Anterior cingulate cortex (tissue), 58 donors: Measurements from ENCODE around the gene MAPRE3.

Experiments
- DNase-seq, 58 donors: peaks; one replicate each; lab custom pipeline; 2025; lab: John Stamatoyannopoulos, UW

Gene MAPRE3

GRCh38 chr2:27029051-27029450 is 58.6 kb downstream of the MAPRE3 start:
- no peak for DNase-seq

DNA sequence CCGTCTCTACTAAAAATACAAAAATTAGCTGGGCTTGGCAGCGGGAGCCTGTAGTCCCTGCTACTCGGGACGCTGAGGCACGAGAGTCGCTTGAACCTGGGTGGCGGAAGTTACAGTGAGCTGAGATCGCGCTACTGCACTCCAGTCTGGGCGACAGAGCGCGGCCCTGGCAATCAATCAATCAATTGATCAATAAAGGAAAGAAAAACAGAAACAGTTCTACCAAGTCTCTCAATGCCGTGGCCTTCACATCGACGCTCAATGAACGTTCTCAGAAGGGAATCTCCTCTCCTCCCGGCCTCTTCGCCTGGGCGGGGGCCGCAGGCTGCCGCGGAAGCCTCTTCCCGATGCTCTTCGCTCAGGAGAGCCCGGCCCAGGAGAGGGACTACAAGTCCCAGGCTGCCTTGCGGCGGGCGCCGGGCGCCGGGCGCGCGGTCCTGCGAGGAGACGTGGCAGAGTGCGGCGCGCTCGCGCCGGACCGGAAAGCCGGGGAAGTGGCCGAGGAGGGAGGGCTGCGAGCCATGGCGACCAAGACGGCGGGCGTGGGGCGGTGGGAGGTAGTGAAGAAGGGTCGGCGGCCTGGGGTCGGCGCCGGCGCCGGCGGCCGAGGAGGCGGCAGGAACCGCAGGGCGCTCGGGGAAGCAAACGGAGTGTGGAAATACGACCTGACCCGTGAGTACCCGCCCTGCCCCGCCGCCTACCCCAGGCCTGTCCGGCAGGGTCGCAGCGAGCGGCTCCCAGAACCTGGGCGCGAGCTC is 62.2 kb downstream of the MAPRE3 start, which contains the start of gene TMEM214:
TMEM214 (plus strand) TSS at position 471 of the 758 bp plus-strand sequence; CDS start at position 522, 51 bp downstream.
- DNase-seq = peak; percentile 15 to 88 (median 76)

GRCh38 chr2:27033253-27033852 is 62.9 kb downstream of the MAPRE3 start:
- DNase-seq = no peak

DNA sequence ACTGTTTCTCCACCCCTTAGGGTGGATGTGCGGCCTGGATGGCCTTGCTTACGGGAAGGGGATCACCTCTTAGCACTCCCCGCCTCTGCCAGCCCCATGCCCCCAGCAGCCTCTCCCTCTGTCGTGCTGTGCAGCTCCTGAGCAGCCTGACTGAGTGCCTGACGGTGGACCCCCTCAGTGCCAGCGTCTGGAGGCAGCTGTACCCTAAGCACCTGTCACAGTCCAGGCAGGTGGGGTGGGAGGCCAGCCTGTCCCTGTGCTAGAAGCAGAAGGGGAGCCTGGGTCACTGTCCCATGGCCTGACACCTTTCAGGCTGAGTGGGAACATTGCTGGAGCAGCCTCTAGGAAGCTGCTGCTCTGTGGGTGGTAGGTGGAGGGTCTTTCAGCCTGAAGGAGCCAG is 67.6 kb downstream of the MAPRE3 start:
- DNase-seq = no peak

DNA sequence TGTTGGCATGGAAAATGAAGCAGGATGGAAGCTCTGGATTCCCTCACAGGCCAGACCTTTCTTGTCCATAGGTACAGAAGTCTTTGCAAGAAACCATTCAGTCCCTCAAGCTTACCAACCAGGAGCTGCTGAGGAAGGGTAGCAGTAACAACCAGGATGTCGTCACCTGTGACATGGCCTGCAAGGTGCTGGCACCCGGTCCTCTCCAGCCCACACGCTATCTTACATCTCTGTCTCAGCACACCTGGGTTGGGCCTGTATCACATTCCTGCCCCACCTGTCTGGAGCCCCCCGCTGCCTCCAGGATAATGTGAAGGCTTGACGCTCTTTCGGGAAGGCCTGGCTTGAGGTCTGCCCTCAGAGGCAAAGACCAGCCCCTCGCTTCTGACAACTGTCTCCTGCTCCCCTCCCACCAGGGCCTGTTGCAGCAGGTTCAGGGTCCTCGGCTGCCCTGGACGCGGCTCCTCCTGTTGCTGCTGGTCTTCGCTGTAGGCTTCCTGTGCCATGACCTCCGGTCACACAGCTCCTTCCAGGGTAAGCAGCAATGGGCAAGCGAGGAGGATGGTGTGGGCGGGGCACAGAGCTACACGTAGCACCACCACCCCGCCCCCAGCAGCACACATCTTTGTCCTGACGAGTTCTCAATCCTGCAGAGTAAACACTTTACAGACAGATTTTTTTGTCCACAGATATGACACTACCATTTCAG is 68.3 kb downstream of the MAPRE3 start:
- no peak for DNase-seq

- no peak for DNase-seq
Observed at GRCh38 chr2:27039426-27039825, 69.0 kb downstream of the MAPRE3 start.

DNA sequence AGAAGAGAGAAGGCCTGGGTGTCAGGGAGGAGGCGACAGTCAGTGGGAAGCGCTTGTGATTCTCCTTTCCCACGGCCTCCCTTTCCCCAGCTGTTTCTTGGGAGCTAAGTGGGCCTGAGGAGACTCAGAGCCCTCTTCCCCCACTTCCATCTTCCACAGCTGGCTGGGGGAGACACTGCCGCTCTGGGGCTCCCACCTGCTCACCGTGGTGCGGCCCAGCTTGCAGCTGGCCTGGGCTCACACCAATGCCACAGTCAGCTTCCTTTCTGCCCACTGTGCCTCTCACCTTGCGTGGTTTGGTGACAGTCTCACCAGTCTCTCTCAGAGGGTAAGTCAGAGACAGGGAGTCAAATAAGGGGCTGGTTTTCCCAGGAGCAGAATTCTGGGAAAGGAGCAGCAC is 69.4 kb downstream of the MAPRE3 start:
- no peak for DNase-seq

- DNase-seq = no peak
Observed at GRCh38 chr2:27040282-27040681, 69.8 kb downstream of the MAPRE3 start.

DNA sequence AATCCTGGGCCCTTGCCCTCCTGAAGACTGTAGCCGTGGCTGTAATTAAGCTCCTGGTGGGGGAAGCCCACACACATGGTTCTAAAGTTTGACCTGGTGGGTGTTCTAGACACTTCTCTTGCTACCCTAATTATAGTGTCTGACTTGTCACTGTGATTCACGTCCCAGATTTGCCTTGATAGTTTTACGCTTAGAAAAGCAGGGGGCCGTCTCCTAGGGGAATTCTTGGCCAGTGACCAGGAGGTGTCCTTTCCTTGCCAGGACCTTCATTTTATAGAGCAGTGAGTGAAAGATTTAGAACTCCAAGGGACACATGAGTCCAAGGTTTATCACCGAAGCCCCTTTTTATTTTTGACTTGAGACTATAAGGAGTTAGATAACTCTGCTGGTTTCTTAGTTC is 71.3 kb downstream of the MAPRE3 start:
- peak in 1 of 58 donors; percentile 3 for DNase-seq

- no peak for DNase-seq
Observed at GRCh38 chr2:27042159-27042661, 71.8 kb downstream of the MAPRE3 start.

GRCh38 chr2:27042985-27043634 is 72.7 kb downstream of the MAPRE3 start:
- DNase-seq = no peak

DNA sequence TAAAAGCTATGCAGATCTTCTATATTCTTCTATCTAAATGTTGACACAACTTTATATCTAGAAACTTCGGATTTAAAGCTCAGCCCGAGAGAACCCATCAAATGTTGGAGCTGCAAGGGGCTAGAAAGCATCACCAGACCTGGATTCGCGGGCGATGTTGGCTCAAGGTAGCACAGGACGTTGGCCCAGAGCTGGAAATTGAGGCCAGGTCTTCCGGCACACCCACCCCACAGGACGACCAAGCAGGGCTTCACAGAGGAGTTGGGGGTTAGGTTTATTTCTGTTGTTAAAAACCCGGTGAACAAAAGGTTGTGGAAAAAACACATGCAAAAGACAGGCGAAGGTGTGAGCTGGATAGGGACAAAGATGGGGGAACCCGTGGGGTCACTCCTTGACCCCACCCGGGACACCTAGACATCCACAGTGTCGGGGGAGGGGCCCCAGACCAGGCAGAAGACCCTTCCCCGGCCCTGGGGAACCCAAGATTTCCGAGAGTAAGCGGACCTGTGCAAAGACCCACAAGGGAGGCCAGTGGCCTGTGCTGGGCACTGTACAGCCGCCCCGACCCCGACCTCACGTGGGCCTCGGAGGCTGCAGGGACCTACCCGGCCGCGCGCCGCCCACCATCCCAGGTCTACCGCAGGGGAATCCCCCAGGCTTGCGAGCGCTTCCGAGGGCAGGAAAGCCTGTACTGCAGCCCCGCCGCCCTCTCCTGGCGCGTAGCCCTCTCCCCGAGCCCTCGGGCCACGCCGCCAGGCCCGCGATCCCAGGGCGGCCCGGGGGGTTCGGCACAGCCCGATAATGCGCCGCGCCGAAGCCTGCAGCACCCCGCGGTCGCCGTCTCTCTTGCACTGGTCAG is 79.2 kb downstream of the MAPRE3 start:
- DNase-seq = peak in 16 of 58 donors; percentile 30 to 67 (median 52)

GRCh38 chr2:27050281-27050995 is 80.0 kb downstream of the MAPRE3 start:
- peak; percentile 69 to 95 (median 89) for DNase-seq

GRCh38 chr2:27050996-27051901 is 80.8 kb downstream of the MAPRE3 start, which contains the start of gene AGBL5:
TSS of gene AGBL5 (plus strand) at chr2:27051668. CDS start at chr2:27052959, 1,291 bp downstream.
- peak; percentile 55 to 96 (median 89) for DNase-seq

DNA sequence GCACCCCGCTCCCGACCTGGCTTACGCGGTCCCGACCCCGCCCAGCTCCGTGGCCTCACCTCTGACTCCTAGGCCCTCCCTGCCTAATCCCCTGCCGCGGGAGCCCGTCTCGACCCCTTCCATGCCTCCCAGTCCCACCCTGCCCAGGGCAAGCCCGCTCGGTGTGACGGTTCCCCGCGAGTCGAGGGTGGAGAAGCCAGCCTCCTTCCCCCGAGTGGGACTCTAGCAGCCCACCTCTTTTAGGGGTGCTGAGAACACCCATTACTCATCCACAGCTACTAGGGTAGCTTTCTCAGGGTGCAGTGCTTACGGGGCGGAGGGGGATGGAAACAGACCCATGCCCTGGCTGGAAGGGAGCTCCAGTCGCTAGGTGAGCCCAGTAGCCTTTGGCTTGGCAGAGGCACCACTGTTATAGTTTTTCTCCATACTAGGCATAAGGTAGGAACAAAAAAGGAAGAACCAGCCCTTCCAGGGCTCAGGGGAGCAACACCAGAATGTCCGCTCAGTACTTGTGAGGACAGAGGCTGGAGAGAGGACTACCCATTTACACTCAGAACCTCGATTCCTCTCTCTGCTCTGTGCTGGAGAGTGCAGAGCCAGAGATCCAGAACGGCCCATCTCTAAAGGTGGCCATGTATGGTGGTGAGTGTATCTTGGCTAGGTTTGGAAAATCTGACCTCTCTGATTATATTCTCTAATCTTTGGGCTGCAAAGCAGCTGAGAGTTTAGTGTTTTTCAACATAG is 81.6 kb downstream of the MAPRE3 start:
- peak in 14 of 58 donors; percentile 22 to 70 (median 52) for DNase-seq

DNA sequence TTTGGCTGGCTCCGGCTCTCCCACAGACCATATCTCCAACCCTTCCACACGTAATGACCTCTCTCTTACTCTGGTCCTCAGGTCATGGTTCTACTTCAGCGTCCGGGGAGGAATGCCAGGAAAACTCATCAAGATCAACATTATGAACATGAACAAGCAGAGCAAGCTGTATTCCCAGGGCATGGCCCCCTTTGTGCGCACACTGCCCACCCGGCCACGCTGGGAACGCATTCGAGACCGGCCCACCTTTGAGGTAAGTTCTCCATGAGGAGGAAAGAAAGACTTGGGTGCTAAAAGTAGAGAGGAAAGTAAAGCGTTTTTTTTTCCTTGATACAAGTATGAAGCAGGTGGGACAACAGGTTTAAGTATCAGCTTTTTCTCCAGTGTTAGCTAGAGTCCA is 82.9 kb downstream of the MAPRE3 start:
- DNase-seq = no peak

DNA sequence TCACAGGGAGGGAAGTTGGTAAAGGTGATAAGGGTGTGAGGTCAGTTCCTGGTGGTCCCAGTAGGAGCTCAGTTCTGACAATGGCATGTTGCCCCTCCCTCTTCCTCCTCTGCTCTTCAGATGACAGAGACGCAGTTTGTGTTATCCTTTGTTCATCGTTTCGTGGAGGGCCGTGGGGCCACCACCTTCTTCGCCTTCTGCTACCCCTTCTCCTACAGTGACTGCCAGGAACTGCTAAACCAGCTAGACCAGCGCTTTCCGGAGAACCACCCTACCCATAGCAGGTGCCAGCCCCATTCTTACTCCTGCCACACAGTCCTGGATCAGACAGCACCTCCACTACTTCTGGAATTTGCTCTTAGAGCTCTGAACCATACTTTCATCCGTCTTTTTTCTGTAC is 83.3 kb downstream of the MAPRE3 start:
- no peak for DNase-seq
